ENCODE results near the gene BICD2.

The BICD2 gene

GRCh38 chr9:92747459-92748232 lies 17.0 kb downstream of the BICD2 start:
- DNase-seq (ENCODE audit: low read depth in 2 of 2): no peak

- DNase-seq (ENCODE audit: low read depth in 2 of 2): no peak
Observed at GRCh38 chr9:92746567-92747458, 17.8 kb downstream of the BICD2 start.

GRCh38 chr9:92745881-92746280 lies 18.8 kb downstream of the BICD2 start:
- DNase-seq (ENCODE audit: low read depth in 2 of 2): no peak

DNA sequence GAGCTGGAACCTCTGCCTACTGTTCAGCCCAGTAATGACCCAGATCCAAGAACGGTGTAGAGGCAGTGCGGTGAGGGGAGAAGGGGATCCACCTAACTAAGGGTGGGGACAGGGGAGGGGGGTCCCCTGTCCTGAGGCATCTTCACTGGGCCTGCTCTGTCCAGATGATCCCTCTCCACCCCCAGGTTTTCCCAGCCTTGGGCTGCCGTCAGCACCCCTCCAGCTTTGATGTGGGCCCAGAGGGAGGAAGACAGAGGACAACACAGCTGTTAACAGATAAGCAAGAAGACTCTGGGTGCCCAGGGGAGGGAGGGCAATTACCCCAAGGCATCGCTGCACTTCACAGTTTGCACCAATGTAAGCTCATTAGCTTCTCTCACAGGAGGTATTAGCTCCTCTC lies 19.3 kb downstream of the BICD2 start:
- no peak for DNase-seq (ENCODE audit: low read depth in 2 of 2)

GRCh38 chr9:92740969-92741368 lies 23.7 kb downstream of the BICD2 start:
- DNase-seq (ENCODE audit: low read depth in 2 of 2): no peak

DNA sequence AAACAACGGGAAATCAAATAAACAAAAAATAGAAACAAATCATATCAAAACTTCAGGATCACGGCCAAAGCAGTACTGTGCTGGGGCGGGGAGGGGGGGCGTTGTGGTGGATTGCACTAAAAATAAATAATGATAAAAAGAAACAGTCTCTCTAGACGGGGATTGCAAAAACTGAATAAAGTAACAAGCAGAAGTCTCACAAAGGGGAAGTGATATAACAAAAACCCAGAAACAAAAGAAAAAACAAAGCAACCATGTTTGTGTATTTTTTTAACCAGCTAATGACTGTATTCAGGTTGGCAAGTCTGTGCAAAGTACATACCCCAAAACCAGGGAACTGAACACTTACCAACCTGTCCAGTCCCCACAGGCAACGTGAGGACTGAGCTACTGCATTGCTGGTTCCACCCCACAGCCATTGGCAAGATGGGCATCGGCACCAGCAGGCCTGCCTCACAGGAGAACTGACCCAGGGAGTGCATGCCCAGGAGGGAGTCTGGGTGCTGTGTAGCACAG lies 24.1 kb downstream of the BICD2 start:
- DNase-seq (ENCODE audit: low read depth in 2 of 2): no peak

- no peak for DNase-seq (ENCODE audit: low read depth in 2 of 2)
Observed at GRCh38 chr9:92740009-92740408, 24.6 kb downstream of the BICD2 start.

DNA sequence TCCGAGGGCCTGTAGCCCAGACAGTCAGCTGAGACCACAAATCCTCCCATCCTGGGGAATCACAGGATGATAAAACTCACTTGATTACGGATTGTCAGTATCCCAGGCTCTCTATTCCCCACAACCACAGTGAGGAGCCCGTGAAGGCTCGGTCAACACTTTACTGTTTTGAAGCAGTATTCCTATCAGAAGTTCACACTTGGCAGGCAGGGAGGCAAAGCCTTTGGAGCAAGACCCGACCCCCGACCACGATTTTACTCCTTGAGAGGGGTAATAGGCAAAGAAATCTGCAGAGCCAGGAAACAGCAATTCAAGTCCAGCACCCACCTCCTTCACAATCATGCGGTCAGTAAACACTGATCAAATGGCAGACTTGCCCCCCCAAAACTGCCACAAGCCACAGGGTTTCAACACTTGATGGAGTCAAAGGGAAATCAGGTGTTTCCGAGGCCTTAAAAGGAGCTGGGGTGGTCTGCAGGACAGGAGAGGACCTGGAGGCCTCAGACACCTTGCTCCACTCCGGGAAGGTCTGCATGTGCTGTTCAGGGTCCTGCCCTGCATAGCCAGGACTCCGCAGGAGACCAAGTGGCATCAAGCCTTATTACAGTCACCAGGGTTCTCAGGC lies 25.2 kb downstream of the BICD2 start:
- DNase-seq (ENCODE audit: low read depth in 2 of 2): no peak

DNA sequence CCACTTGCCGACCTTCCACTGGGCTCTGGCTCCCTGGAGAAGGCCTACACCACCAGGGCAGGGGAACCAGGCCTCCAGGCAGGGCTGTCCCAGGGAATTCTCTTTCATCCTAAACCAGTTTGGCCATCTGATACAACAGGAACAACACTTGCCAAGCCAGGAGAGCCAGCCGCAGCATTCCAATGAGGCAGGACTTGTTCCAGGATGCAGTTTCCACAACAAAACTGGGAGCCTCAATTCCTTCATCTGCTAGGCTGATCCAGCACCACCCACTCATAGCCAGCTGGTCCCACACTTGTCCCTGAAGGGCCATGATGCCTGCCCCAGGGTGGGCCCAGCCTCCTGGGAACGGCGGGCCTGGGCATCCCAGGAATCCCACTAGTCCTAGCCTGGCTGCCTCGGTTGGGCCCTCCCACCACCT lies 26.0 kb downstream of the BICD2 start:
- no peak for DNase-seq (ENCODE audit: low read depth in 2 of 2)

DNA sequence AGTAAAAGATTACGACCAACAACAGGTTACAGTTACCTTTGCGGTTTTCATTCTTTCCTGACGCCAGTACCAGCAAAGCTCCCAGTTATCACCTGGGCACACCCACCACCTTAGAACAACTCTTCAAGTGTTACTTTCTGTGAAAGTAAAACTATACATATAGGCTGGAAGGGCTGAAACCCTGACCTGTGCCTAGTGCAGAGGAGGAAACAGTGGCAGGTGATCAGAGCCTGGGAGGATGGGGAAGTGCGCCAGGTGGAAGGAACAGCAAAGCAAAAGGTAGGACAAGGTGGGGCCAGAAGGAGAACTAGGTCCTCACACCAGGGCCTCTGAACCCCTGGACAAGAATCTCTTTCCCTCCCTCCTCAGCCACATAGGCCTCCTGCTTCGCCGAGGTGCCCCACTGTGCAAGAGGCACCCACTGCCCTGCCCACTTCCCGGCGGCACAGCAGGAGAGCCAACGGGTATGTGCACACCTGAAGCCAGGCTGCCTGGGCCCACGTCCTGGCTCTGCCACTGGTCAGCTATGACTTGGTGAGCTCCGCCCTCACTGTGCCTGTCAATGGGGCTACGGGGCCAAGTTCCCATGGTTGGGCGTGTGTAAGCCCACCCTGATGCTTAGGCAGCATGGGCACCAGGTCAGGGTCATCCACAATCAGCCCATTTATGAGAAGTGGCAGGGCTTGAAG lies 26.9 kb downstream of the BICD2 start:
- DNase-seq (ENCODE audit: low read depth in 2 of 2): no peak

- DNase-seq (ENCODE audit: low read depth in 2 of 2): no peak
Observed at GRCh38 chr9:92737216-92737606, 27.4 kb downstream of the BICD2 start.

DNA sequence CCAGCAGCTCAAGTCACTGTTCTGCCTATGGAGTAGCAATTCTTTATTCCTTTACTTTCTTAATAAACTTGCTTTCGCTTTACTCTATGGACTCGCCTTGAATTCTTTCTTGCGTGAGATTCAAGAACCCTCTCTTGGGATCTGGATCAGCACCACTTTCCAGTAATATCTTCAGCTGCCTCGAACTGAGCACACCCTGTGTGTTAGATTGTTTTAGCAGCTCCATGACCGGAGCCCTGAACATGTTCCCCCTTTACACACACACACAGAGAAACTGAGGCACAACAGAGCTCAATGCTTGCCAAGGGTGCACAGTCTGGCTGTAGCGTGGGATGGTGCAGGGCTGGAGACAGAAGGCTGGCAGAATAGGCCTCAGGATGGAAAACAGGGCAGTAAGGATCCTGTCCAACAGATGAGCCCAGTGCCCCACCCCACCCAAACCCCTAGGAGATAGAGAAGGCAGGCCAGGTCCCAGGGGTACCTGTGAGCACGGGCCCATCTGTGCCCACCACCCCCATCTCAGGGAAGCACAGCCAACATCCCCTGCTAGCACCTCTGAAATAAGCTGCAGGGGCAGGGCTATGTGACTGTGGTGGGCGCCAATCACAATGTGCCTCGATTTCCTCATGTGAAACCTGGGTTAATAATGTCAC lies 27.9 kb downstream of the BICD2 start:
- no peak for DNase-seq (ENCODE audit: low read depth in 2 of 2)

- DNase-seq (ENCODE audit: low read depth in 2 of 2): no peak
Observed at GRCh38 chr9:92735636-92736562, 28.7 kb downstream of the BICD2 start.

DNA sequence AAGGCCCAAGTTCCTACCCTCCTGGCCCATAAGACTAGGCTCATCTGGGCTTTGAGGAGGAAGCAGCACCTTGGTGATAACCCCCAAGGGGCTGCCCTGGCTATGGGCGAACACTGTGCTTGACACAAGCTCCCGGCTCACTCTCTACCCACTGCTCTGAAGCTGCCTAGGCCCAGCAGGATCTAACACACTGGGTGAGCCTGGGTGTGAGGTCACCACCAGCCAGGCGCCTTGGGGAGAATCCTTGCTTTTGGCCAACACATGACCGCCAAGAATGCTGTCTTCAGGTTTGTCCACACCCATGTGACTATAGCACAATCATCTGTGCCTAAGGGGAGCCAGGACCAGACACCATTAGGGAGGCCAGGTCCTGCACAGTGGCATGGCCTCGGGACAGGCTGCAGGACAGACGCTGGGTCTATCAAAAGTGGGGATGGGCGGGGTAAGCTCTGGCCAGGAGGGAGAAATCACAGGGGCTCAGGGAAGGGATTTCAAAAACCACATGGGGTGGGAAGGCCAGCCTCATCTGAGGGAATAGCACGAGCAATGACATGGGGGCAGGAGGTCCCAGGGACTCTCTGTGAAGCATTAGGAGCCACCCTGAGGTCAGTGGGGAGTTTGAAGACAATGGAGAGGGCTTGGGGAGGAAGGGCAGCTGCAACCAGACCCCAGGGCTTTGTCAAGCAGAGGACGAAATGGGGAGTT lies 29.6 kb downstream of the BICD2 start:
- DNase-seq (ENCODE audit: low read depth in 2 of 2): no peak

GRCh38 chr9:92730897-92731296 lies 33.7 kb downstream of the BICD2 start:
- DNase-seq (ENCODE audit: low read depth in 2 of 2): no peak

DNA sequence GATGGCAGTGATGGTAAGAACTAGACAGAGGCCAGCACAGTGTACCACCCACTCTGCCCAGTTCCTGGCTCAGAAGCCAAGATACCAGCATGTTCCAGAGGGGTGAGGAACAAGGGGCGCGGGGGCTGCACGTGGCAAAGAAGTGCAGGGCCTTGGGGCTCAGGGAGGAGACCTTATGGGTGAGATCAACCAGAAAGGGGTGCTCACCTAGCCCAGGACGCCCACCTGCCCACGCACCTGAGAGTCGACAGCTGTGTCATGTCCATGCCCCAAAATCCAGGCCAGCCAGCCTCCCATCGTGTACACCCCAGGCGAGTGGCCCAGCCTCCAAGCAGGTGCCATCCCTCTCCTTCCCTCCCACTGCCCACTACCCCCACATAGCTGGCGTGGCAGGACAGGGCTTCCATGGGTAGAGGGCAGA lies 34.9 kb downstream of the BICD2 start:
- DNase-seq (ENCODE audit: low read depth in 2 of 2): no peak

GRCh38 chr9:92728831-92729734 lies 35.5 kb downstream of the BICD2 start:
- no peak for DNase-seq (ENCODE audit: low read depth in 2 of 2)
